HepG2 (cell line): Measurements from ENCODE around the gene ADSS1. TPM values are rescaled to one million over a fixed set of nuclear protein-coding genes. Genes with fewer than 3 reads are reported as not detected.

Source experiments
- HNF1A ChIP-seq, 2 experiments: sonication (generic) in 1 of 2; formaldehyde crosslinking in 1 of 2; IDR thresholded peaks; 2 replicates each; pipeline versions ENCODE4 v1.4.0 to v1.6.1; 2016 to 2020; ENCODE audit warnings: borderline replicate concordance in 1 of 2, low read depth in 1 of 2, mild to moderate bottlenecking in 1 of 2, missing genetic modification reagents in 1 of 2
- ISL2 ChIP-seq: sonication (generic); formaldehyde crosslinking; IDR thresholded peaks from 2 replicates; pipeline ENCODE4 v1.5.0; 2020; ENCODE audit warnings: missing genetic modification reagents
- JDP2 ChIP-seq: sonication (generic); formaldehyde crosslinking; IDR thresholded peaks from 2 replicates; pipeline ENCODE4 v1.8.1; 2022; ENCODE audit warnings: missing genetic modification reagents, borderline replicate concordance
- MYNN ChIP-seq: sonication (generic); formaldehyde crosslinking; IDR thresholded peaks from 2 replicates; pipeline ENCODE4 v1.4.0; 2020; ENCODE audit warnings: mild to moderate bottlenecking, low read depth, missing genetic modification reagents
- NFYB ChIP-seq: sonication (generic); formaldehyde crosslinking; IDR thresholded peaks from 2 replicates; pipeline ENCODE4 v1.4.0; 2020; ENCODE audit warnings: missing genetic modification reagents
- TFDP1 ChIP-seq: IDR thresholded peaks from 2 replicates; pipeline ENCODE4 v1.6.1; 2016; ENCODE audit warnings: missing compliant biosample characterization, missing genetic modification reagents, borderline replicate concordance
- ZNF234 ChIP-seq: sonication (generic); formaldehyde crosslinking; conservative IDR thresholded peaks from 2 replicates; pipeline ENCODE4 v1.5.1; 2020; ENCODE audit warnings: mild to moderate bottlenecking, missing genetic modification reagents
- ZNF569 ChIP-seq: sonication (generic); formaldehyde crosslinking; IDR thresholded peaks from 2 replicates; pipeline ENCODE4 v1.5.0; 2020; ENCODE audit warnings: mild to moderate bottlenecking, missing genetic modification reagents, moderate library complexity, borderline replicate concordance
- ZNF703 ChIP-seq: sonication (generic); formaldehyde crosslinking; IDR thresholded peaks from 2 replicates; pipeline ENCODE4 v1.5.1; 2020; ENCODE audit warnings: missing genetic modification reagents, mild to moderate bottlenecking, moderate library complexity, borderline replicate concordance
- polyA plus RNA-seq, 8 experiments: library from polyadenylated mRNA; depleted of rRNA in 3 of 8; stranded (reverse) in 7 of 8; unstranded in 1 of 8; fragments of >200 nt; fragmentation: Illumina TruSeq in 4 of 8; extraction: Trizol in 4 of 8; gene quantifications; 2 replicates each; pipeline versions ENCODE4 v1.2.1 to v1.2.3, GENCODE V29; 2011 to 2016; ENCODE audit warnings: low read depth in 4 of 8, missing spikeins in 1 of 8, mixed read lengths in 1 of 8; ENCODE audit not compliant: insufficient read depth in 1 of 8
- total RNA-seq, 5 experiments: library from RNA; depleted of rRNA; stranded (reverse); fragments of >200 nt; fragmentation: Illumina TruSeq; extraction: Trizol; gene quantifications; 2 replicates each; pipeline ENCODE4 v1.2.3, GENCODE V29; 2016; ENCODE audit warnings: low read depth in 1 of 5
- TF ChIP-seq, protein P1 (sequence below): sonication (generic); formaldehyde crosslinking; IDR thresholded peaks from 2 replicates; pipeline ENCODE4 v1.9.0; 2021; ENCODE audit warnings: missing genetic modification reagents, borderline replicate concordance
- TF ChIP-seq, protein P2 (sequence below), 2 experiments: IDR thresholded peaks; 2 replicates each; pipeline ENCODE4 v1.6.1; 2011 to 2012; ENCODE audit warnings: low read length in 2 of 2, borderline replicate concordance in 1 of 2, low read depth in 1 of 2, mild to moderate bottlenecking in 1 of 2, moderate library complexity in 1 of 2
- TF ChIP-seq, protein P3 (sequence below): IDR thresholded peaks from 2 replicates; pipeline ENCODE4 v1.6.1; 2018; ENCODE audit warnings: missing genetic modification reagents, mild to moderate bottlenecking, missing compliant biosample characterization

The ADSS1 gene
- total and polyA plus RNA-seq, 2 of the 13 experiments (the other 11 are each of a cell fraction or from before 2014, with no cell fraction given): 1.0 to 36.7 TPM

DNA sequence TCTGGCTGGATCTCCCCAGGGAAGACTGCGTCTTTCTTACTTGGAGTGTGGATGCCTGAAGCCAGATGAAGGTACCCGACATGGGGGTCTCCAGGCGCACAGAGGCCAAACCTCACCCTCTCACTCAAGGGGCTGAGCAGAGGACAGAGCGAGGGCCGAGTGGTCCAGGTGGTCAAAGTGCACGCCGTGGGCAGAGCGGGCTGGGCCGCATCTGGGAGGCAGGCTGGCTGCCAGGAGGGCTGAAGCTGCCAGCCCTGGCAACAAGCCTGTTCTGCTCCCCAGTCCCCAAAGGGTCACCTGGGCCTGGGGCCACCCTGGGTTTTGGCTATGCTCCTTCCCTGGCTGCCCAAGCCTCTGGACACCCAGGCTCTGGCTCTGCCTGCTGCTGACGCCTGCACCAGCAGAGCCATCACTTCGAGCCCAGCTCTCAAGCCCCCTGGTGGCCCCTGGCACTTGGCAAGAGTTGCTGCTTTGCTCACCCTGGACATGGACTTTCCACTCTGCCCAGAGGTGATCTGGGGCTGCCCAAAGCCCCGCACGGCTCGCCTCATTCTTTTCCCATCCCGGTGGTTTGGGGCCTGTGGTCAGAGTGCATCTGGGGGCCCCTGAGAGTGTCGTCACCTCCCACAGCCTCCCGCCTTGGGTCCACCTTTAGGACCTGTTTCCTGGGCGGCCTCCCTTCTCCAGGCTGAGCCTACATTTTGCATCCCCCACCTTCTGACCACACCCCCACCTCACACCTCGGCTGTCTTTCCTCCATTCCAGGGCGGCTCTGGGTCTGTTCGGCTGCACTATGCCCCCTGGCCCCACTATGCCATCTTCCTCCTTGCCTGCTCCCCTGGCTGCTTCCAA lies 2.8 kb downstream of the ADSS1 start (continued):
- TF ChIP-seq TFDP1 (no peak), ISL2 (CRISPR knock-in tag) (0 out of 2 replicates have a peak, but pooled peaks have one; percentile 41), NFYB (CRISPR knock-in tag) (no peak), MYNN (CRISPR knock-in tag) (no peak), ZNF569 (CRISPR knock-in tag) (no peak), JDP2 (no peak), HNF1A (IDR thresholded peaks at IDR 0.05; ENCODE audit: low read depth) (no peak), HNF1A (CRISPR knock-in tag; IDR thresholded peaks at IDR 0.05; ENCODE audit: borderline replicate concordance) (no peak), ZNF703 (CRISPR knock-in tag) (no peak), ZNF234 (CRISPR knock-in tag) (no peak)
- TF ChIP-seq, protein P1, sequence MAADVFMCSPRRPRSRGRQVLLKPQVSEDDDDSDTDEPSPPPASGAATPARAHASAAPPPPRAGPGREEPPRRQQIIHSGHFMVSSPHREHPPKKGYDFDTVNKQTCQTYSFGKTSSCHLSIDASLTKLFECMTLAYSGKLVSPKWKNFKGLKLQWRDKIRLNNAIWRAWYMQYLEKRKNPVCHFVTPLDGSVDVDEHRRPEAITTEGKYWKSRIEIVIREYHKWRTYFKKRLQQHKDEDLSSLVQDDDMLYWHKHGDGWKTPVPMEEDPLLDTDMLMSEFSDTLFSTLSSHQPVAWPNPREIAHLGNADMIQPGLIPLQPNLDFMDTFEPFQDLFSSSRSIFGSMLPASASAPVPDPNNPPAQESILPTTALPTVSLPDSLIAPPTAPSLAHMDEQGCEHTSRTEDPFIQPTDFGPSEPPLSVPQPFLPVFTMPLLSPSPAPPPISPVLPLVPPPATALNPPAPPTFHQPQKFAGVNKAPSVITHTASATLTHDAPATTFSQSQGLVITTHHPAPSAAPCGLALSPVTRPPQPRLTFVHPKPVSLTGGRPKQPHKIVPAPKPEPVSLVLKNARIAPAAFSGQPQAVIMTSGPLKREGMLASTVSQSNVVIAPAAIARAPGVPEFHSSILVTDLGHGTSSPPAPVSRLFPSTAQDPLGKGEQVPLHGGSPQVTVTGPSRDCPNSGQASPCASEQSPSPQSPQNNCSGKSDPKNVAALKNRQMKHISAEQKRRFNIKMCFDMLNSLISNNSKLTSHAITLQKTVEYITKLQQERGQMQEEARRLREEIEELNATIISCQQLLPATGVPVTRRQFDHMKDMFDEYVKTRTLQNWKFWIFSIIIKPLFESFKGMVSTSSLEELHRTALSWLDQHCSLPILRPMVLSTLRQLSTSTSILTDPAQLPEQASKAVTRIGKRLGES: no peak
- TF ChIP-seq, protein P2, sequence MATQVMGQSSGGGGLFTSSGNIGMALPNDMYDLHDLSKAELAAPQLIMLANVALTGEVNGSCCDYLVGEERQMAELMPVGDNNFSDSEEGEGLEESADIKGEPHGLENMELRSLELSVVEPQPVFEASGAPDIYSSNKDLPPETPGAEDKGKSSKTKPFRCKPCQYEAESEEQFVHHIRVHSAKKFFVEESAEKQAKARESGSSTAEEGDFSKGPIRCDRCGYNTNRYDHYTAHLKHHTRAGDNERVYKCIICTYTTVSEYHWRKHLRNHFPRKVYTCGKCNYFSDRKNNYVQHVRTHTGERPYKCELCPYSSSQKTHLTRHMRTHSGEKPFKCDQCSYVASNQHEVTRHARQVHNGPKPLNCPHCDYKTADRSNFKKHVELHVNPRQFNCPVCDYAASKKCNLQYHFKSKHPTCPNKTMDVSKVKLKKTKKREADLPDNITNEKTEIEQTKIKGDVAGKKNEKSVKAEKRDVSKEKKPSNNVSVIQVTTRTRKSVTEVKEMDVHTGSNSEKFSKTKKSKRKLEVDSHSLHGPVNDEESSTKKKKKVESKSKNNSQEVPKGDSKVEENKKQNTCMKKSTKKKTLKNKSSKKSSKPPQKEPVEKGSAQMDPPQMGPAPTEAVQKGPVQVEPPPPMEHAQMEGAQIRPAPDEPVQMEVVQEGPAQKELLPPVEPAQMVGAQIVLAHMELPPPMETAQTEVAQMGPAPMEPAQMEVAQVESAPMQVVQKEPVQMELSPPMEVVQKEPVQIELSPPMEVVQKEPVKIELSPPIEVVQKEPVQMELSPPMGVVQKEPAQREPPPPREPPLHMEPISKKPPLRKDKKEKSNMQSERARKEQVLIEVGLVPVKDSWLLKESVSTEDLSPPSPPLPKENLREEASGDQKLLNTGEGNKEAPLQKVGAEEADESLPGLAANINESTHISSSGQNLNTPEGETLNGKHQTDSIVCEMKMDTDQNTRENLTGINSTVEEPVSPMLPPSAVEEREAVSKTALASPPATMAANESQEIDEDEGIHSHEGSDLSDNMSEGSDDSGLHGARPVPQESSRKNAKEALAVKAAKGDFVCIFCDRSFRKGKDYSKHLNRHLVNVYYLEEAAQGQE (IDR thresholded peaks at IDR 0.05; ENCODE audit: borderline replicate concordance in 1 of 2, low read depth in 1 of 2, low read length in 2 of 2): no peak
- TF ChIP-seq, protein P3, sequence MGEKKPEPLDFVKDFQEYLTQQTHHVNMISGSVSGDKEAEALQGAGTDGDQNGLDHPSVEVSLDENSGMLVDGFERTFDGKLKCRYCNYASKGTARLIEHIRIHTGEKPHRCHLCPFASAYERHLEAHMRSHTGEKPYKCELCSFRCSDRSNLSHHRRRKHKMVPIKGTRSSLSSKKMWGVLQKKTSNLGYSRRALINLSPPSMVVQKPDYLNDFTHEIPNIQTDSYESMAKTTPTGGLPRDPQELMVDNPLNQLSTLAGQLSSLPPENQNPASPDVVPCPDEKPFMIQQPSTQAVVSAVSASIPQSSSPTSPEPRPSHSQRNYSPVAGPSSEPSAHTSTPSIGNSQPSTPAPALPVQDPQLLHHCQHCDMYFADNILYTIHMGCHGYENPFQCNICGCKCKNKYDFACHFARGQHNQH (CRISPR knock-in tag): 0 out of 2 replicates have a peak, but pooled peaks have one; percentile 56
